ENCODE data around the gene NFIA. TPM values are rescaled to one million over a fixed set of nuclear protein-coding genes. Genes with fewer than 3 reads are reported as not detected.

NFIA gene
- total and polyA plus RNA-seq, 2 donors = 18.1 to 105 TPM

- no peak for DNase-seq (ENCODE audit: extremely low spot score)
- Histone ChIP-seq H3K27ac (ENCODE audit: low read depth) (no peak overlapping the region), H3K36me3 (ENCODE audit: insufficient read depth) (no peaks in the 10 kb centered on the region), H3K4me1 (ENCODE audit: insufficient read depth) (no peaks in the 10 kb centered on the region), H3K4me3 (ENCODE audit: low read depth, low read length) (no peak overlapping the region)
- 71% methylated on average over 12 of the region's 12 CpGs for WGBS
These were observed 419.9 kb downstream of the NFIA start for GRCh38 chr1:61501971-61502916.

- 92% methylated on average over 1 of the region's 1 CpG for WGBS
- H3K27ac ChIP-seq (ENCODE audit: low read depth) = no peak overlapping the region
- no peak for DNase-seq (ENCODE audit: extremely low spot score)
- no peak overlapping the region for H3K4me3 ChIP-seq (ENCODE audit: low read depth, low read length)
- H3K4me1 ChIP-seq (ENCODE audit: insufficient read depth) = no peaks in the 10 kb centered on the region
- H3K36me3 ChIP-seq (ENCODE audit: insufficient read depth) = no peaks in the 10 kb centered on the region
These were observed 421.9 kb downstream of the NFIA start for GRCh38 chr1:61504305-61504704.

GRCh38 chr1:61504852-61505390 is 422.6 kb downstream of the NFIA start:
- no peak overlapping the region for H3K27ac ChIP-seq (ENCODE audit: low read depth)
- no peak for DNase-seq (ENCODE audit: extremely low spot score)
- no peaks in the 10 kb centered on the region for H3K4me1 ChIP-seq (ENCODE audit: insufficient read depth)
- H3K36me3 ChIP-seq (ENCODE audit: insufficient read depth) = no peaks in the 10 kb centered on the region
- 80% methylated on average over 4 of the region's 4 CpGs for WGBS
- H3K4me3 ChIP-seq (ENCODE audit: low read depth, low read length) = no peak overlapping the region

- WGBS = 75% methylated on average over 2 of the region's 2 CpGs
- H3K4me3 ChIP-seq (ENCODE audit: low read depth, low read length) = no peak overlapping the region
- DNase-seq (ENCODE audit: extremely low spot score) = no peak
- no peaks in the 10 kb centered on the region for H3K4me1 ChIP-seq (ENCODE audit: insufficient read depth)
- no peak overlapping the region for H3K27ac ChIP-seq (ENCODE audit: low read depth)
- H3K36me3 ChIP-seq (ENCODE audit: insufficient read depth) = no peaks in the 10 kb centered on the region
These were observed 423.9 kb downstream of the NFIA start for GRCh38 chr1:61506236-61506635.

- 92% methylated on average over 4 of the region's 4 CpGs for WGBS
- no peaks in the 10 kb centered on the region for H3K36me3 ChIP-seq (ENCODE audit: insufficient read depth)
- H3K4me3 ChIP-seq (ENCODE audit: low read depth, low read length) = no peak overlapping the region
- H3K4me1 ChIP-seq (ENCODE audit: insufficient read depth) = no peaks in the 10 kb centered on the region
- no peak for DNase-seq (ENCODE audit: extremely low spot score)
- no peak overlapping the region for H3K27ac ChIP-seq (ENCODE audit: low read depth)
These were observed 424.7 kb downstream of the NFIA start for GRCh38 chr1:61506944-61507500.

Data from urinary bladder (tissue), 4 donors.